PC-3 (cell line): ENCODE measurements around the gene CHST11. TPM values are rescaled to one million over a fixed set of nuclear protein-coding genes. Genes with fewer than 3 reads are reported as not detected.

ENCODE experiments used
- ATAC-seq: fragments of 200-7000 bp; cut with Tn5 transposase; 2 replicates; pipeline ENCODE4 v1.9.1; 2020; ENCODE audit warnings: mild to moderate bottlenecking, moderate library complexity
- BruUV-seq: library from RNA; stranded (reverse); fragments of 400-500 nt; replicated peaks from 2 replicates; lab custom pipeline; 2021; lab: Mats Ljungman, UMichigan
- CTCF ChIA-PET: fragments of 300-600 bp; sonication (Branson Sonifier 250); formaldehyde crosslinking; loops from one replicate; lab custom pipeline; 2022; ENCODE audit warnings: antibody characterized with exemption; lab: Charles Lee
- POLR2A ChIA-PET: fragments of 300-600 bp; sonication (Branson Sonifier 250); formaldehyde crosslinking; loops from one replicate; lab custom pipeline; 2022; ENCODE audit warnings: antibody characterized with exemption; ENCODE audit not compliant: unreplicated experiment; lab: Charles Lee
- DNase-seq: peaks from one replicate; pipeline ENCODE4 v3.0.0-alpha.2; 2015
- H2AFZ ChIP-seq: fragments of 300-600 bp; sonication (generic); 2 replicates; pipeline ENCODE4 v1.6.0; 2016; ENCODE audit warnings: antibody characterized with exemption, low read length
- H3F3A ChIP-seq: fragments of 300-600 bp; sonication (generic); one replicate; pipeline ENCODE4 v1.6.0; 2017; ENCODE audit warnings: antibody characterized with exemption, low read length, control low read depth, mild to moderate bottlenecking; ENCODE audit not compliant: unreplicated experiment
- H3K27ac ChIP-seq: fragments of 300-600 bp; sonication (generic); 2 replicates; pipeline ENCODE4 v1.5.1; 2016; ENCODE audit warnings: mild to moderate bottlenecking, low read length
- H3K27me3 ChIP-seq: fragments of 300-600 bp; sonication (generic); 2 replicates; pipeline ENCODE4 v1.6.1; 2016; ENCODE audit warnings: low read length, mixed read lengths
- H3K36me3 ChIP-seq: fragments of 300-600 bp; sonication (generic); 2 replicates; pipeline ENCODE4 v1.6.1; 2016; ENCODE audit warnings: low read depth, mixed run types, low read length, mixed read lengths
- H3K4me1 ChIP-seq: fragments of 300-600 bp; sonication (generic); 2 replicates; pipeline ENCODE4 v1.5.1; 2016; ENCODE audit warnings: low read length; ENCODE audit not compliant: insufficient read depth
- H3K4me2 ChIP-seq: fragments of 300-600 bp; sonication (generic); 2 replicates; pipeline ENCODE4 v1.6.0; 2016; ENCODE audit warnings: low read length
- H3K4me3 ChIP-seq: fragments of 300-600 bp; sonication (generic); 2 replicates; pipeline ENCODE4 v1.5.1; 2016; ENCODE audit warnings: mild to moderate bottlenecking, low read length, mixed read lengths
- H3K79me2 ChIP-seq: fragments of 300-600 bp; sonication (generic); 2 replicates; pipeline ENCODE4 v1.6.1; 2017; ENCODE audit warnings: low read length, mixed read lengths
- H3K9ac ChIP-seq: fragments of 300-600 bp; sonication (generic); 2 replicates; pipeline ENCODE4 v1.6.0; 2016; ENCODE audit warnings: mild to moderate bottlenecking, low read length
- H3K9me2 ChIP-seq: fragments of 300-600 bp; sonication (generic); replicated peaks from 2 replicates; pipeline ENCODE4 v1.6.1; 2016; ENCODE audit warnings: mixed run types, low read length, mixed read lengths
- H3K9me3 ChIP-seq: fragments of 300-600 bp; sonication (generic); 2 replicates; pipeline ENCODE4 v1.6.1; 2016; ENCODE audit warnings: low read length, mixed read lengths
- H4K20me1 ChIP-seq: fragments of 300-600 bp; sonication (generic); 2 replicates; pipeline ENCODE4 v1.6.1; 2016; ENCODE audit warnings: low read length, mixed read lengths
- CTCF ChIP-seq: fragments of 300-600 bp; sonication (generic); conservative IDR thresholded peaks from 2 replicates; pipeline ENCODE4 v1.5.1; 2017; ENCODE audit warnings: antibody characterized with exemption, low read depth, mild to moderate bottlenecking, low read length
- EZH2 ChIP-seq: fragments of 300-600 bp; sonication (generic); IDR thresholded peaks from one replicate; pipeline ENCODE4 v1.6.1; 2017; ENCODE audit warnings: antibody characterized with exemption, mild to moderate bottlenecking, low read length; ENCODE audit not compliant: unreplicated experiment
- EZH2phosphoT487 ChIP-seq: fragments of 300-600 bp; sonication (generic); IDR thresholded peaks from 2 replicates; pipeline ENCODE4 v1.6.1; 2018; ENCODE audit warnings: mild to moderate bottlenecking, antibody characterized with exemption, low read length, borderline replicate concordance
- intact Hi-C: fragments of 100-400 bp; cut with micrococcal nuclease; formaldehyde crosslinking; loops from 2 replicates; pipeline ENCODE4 v1.9.0; 2023
- total RNA-seq: library from RNA; depleted of rRNA; stranded (reverse); fragments of >200 nt; gene quantifications from 2 replicates; pipeline ENCODE4 v1.2.3, GENCODE V29; 2014

CHST11 gene
- total RNA-seq, 1 experiment from 2014 or later, result 53.5 TPM

GRCh38 chr12:104544836-104545235, 88.1 kb downstream of the CHST11 start:
- no peaks in the 10 kb centered on the region for H3F3A ChIP-seq
- H3K36me3 ChIP-seq, result no peaks in the 10 kb centered on the region
- POLR2A ChIA-PET, result no interaction called here
- H4K20me1 ChIP-seq, result no peaks in the 10 kb centered on the region
- H3K9ac ChIP-seq, result no peak overlapping the region
- H3K9me3 ChIP-seq, result no peaks in the 10 kb centered on the region
- H3K9me2 ChIP-seq, result no peaks in the 10 kb centered on the region
- H3K27ac ChIP-seq, result no peak overlapping the region
- BruUV-seq, result no TSS peak
- no peaks in the 10 kb centered on the region for H3K79me2 ChIP-seq
- no peak overlapping the region for H3K4me2 ChIP-seq
- no peak overlapping the region for H2AFZ ChIP-seq
- no peak overlapping the region for H3K4me3 ChIP-seq
- DNase-seq (no peak), ATAC-seq (no peak)
- no peaks in the 10 kb centered on the region for H3K4me1 ChIP-seq
- no peaks in the 10 kb centered on the region for H3K27me3 ChIP-seq
- intact Hi-C loops, result no loop called here
- TF ChIP-seq CTCF, result no peak
- no peak for TF ChIP-seq EZH2
- no peak for TF ChIP-seq EZH2phosphoT487
- CTCF ChIA-PET, result no interaction called here

- no peaks in the 10 kb centered on the region for H4K20me1 ChIP-seq
Measured at GRCh38 chr12:104546575-104546974, 89.8 kb downstream of the CHST11 start.

More at GRCh38 chr12:104546575-104546974, 89.8 kb downstream of the CHST11 start:
- ATAC-seq, result no peak
- H3K9ac ChIP-seq, result no peak overlapping the region
- H3K79me2 ChIP-seq, result no peaks in the 10 kb centered on the region
- H3K9me2 ChIP-seq, result no peaks in the 10 kb centered on the region
- no peak for DNase-seq
- no peak for TF ChIP-seq EZH2
- no peak for TF ChIP-seq CTCF
- no peak for TF ChIP-seq EZH2phosphoT487
- no peaks in the 10 kb centered on the region for H3K36me3 ChIP-seq
- H3K4me1 ChIP-seq, result no peaks in the 10 kb centered on the region
- no peaks in the 10 kb centered on the region for H3K27me3 ChIP-seq
- H3F3A ChIP-seq, result no peaks in the 10 kb centered on the region
- CTCF ChIA-PET, result no interaction called here
- H3K9me3 ChIP-seq, result no peaks in the 10 kb centered on the region
- H3K4me2 ChIP-seq, result no peak overlapping the region
- BruUV-seq, result no TSS peak
- intact Hi-C loops, result no loop called here
- H3K4me3 ChIP-seq, result no peak overlapping the region
- POLR2A ChIA-PET, result no interaction called here
- H3K27ac ChIP-seq, result no peak overlapping the region
- no peak overlapping the region for H2AFZ ChIP-seq
